Measurements from ENCODE around the gene RAB7A. TPM values are rescaled to one million over a fixed set of nuclear protein-coding genes. Genes with fewer than 3 reads are reported as not detected.
"Not testable (repeated sequence)": the region's sequence is repeated elsewhere in the genome, so short reads cannot be mapped to it uniquely, and the experiment has no call there.

RAB7A gene
- polyA plus RNA-seq, 3 donors = 192 to 261 (median 223) TPM

DNA sequence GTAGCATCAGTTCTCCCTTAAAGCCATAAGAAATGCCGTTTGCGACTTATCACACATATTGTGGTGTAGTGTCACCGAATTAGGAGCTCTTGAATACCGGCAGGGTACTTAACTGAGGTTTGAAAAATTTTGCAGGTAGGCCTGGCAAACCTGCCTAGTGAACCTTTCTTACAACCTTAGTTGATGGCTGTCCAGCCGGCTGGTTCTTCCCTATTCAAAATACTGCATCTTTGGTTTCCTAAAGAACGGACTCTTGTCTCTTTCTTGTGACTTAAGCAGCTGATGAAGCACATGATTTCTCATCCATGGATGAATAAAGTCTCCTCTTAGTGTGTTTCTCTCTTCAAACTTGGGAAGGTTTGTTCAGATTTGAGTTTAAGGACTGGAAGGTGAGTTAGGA, 1.5 kb downstream of the RAB7A start:
- Histone ChIP-seq H3K9me3 (replicated peaks in 1 of 2; ENCODE audit: control insufficient read depth in 1 of 2, insufficient read depth in 1 of 2, low read length in 2 of 2) (no peaks in the 10 kb centered on the region), H3K4me1 (ENCODE audit: control insufficient read depth in 1 of 2, insufficient read depth in 2 of 2, low read length in 2 of 2) (peaks cover 41 to 54% of the 10 kb centered on the region in 2 donors), H3K36me3 (replicated peaks in 1 of 2; ENCODE audit: control insufficient read depth in 1 of 2, insufficient read depth in 2 of 2, low read length in 2 of 2) (no peaks in the 10 kb centered on the region), H3K27me3 (ENCODE audit: control insufficient read depth in 2 of 2, insufficient read depth in 2 of 2, low read length in 2 of 2) (no peaks in the 10 kb centered on the region), H3K4me2 (replicated peaks; ENCODE audit: extremely low read depth, low read length, poor library complexity, severe bottlenecking) (peak overlapping the region; percentile 87), H3K79me2 (ENCODE audit: insufficient read depth, low read length) (peaks cover 69% of the 10 kb centered on the region), H3K27ac (ENCODE audit: low read depth in 1 of 2, low read length in 2 of 2) (peak overlapping the region in 1 of 2 donors; percentile 99), H2AFZ (ENCODE audit: insufficient read depth, low read depth, low read length, poor library complexity, severe bottlenecking) (no peak overlapping the region), H4K20me1 (ENCODE audit: insufficient read depth, low read length) (peaks cover 64% of the 10 kb centered on the region), H3K9ac (ENCODE audit: insufficient read depth, low read length, poor library complexity, severe bottlenecking) (peak overlapping the region; percentile 100), H3K4me3 (replicated peaks in 1 of 3; ENCODE audit: low read depth in 2 of 3, low read length in 3 of 3) (peak overlapping the region; percentile 79 to 95 (median 95))
- WGBS (ENCODE audit: insufficient coverage) = 100% methylated on average over 1 of the region's 6 CpGs
- Mint-ChIP-seq H3K27me3 (ENCODE audit: low read depth in 3 of 3) (peaks cover 0 to 6% (median 3%) of the 10 kb centered on the region in 3 donors), H3K4me1 (peaks cover 60% of the 10 kb centered on the region), H3K9me3 (peaks cover 0 to 2% (median 0%) of the 10 kb centered on the region in 7 donors), H3K27ac (peak overlapping the region; percentile 69 to 98 (median 96)), H3K4me3 (peak overlapping the region; percentile 89 to 98), H3K36me3 (peaks cover 5 to 19% of the 10 kb centered on the region in 2 donors)
- TF ChIP-seq CTCF (IDR thresholded peaks at IDR 0.05) = no peak
- intact Hi-C loops (cut with micrococcal nuclease) = loop anchor here in 1 of 2 donors (5.0 to 10.0 kb wide), 2 partner anchors 45 to 73 kb away; partner anchors contain the start of gene RPN1
- DNase-seq = no peak

DNA sequence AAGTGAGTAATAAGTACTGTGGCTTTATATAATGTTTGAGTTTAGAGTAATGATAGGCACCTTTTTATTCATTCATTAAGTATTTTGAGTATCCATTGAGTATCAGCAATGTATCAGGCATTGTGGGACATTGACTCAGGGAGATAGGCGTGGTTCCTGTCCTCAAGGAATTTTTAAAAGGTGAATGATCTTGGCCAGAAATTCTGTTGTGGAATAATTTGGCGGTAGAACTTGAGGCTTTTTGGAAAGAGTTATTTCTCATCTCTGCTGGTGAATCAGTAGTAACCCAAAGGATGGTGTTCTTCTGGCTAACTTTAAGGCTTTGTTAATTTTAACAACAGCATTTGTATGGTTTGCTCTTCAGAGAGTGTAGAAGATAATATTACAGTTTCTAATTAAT, 2.0 kb downstream of the RAB7A start:
- peak overlapping the region; percentile 89 to 98 for H3K4me3 Mint-ChIP-seq
- no peaks in the 10 kb centered on the region for H3K9me3 ChIP-seq (replicated peaks in 1 of 2; ENCODE audit: control insufficient read depth in 1 of 2, insufficient read depth in 1 of 2, low read length in 2 of 2)
- H3K36me3 ChIP-seq (replicated peaks in 1 of 2; ENCODE audit: control insufficient read depth in 1 of 2, insufficient read depth in 2 of 2, low read length in 2 of 2) = no peaks in the 10 kb centered on the region
- H3K9ac ChIP-seq (ENCODE audit: insufficient read depth, low read length, poor library complexity, severe bottlenecking) = no peak overlapping the region
- intact Hi-C loops (cut with micrococcal nuclease) = loop anchor here in 1 of 2 donors (5.0 to 10.0 kb wide), 2 partner anchors 46 to 73 kb away; partner anchors contain the start of gene RPN1
- peak overlapping the region; percentile 87 for H3K4me2 ChIP-seq (replicated peaks; ENCODE audit: extremely low read depth, low read length, poor library complexity, severe bottlenecking)
- peak overlapping the region in 2 of 3 experiments; percentile 95 for H3K4me3 ChIP-seq (replicated peaks in 1 of 3; ENCODE audit: low read depth in 2 of 3, low read length in 3 of 3)
- H2AFZ ChIP-seq (ENCODE audit: insufficient read depth, low read depth, low read length, poor library complexity, severe bottlenecking) = no peak overlapping the region
- H3K27ac ChIP-seq (ENCODE audit: low read depth in 1 of 2, low read length in 2 of 2) = peak overlapping the region in 1 of 2 donors; percentile 99
- DNase-seq = no peak
- H3K4me1 Mint-ChIP-seq = peaks cover 64% of the 10 kb centered on the region
- H3K27me3 Mint-ChIP-seq (ENCODE audit: low read depth in 3 of 3) = peaks cover 0 to 5% (median 3%) of the 10 kb centered on the region in 3 donors
- WGBS (ENCODE audit: insufficient coverage) = 90% methylated on average over 1 of the region's 2 CpGs
- H3K79me2 ChIP-seq (ENCODE audit: insufficient read depth, low read length) = peaks cover 74% of the 10 kb centered on the region
- H3K27ac Mint-ChIP-seq = peak overlapping the region in 6 of 7 donors; percentile 69 to 98 (median 96)
- TF ChIP-seq CTCF (IDR thresholded peaks at IDR 0.05) = no peak
- H3K9me3 Mint-ChIP-seq = peaks cover 0 to 2% (median 0%) of the 10 kb centered on the region in 7 donors
- peaks cover 69% of the 10 kb centered on the region for H4K20me1 ChIP-seq (ENCODE audit: insufficient read depth, low read length)
- peaks cover 5 to 23% of the 10 kb centered on the region in 2 donors for H3K36me3 Mint-ChIP-seq
- H3K4me1 ChIP-seq (ENCODE audit: control insufficient read depth in 1 of 2, insufficient read depth in 2 of 2, low read length in 2 of 2) = peaks cover 41 to 54% of the 10 kb centered on the region in 2 donors
- no peaks in the 10 kb centered on the region for H3K27me3 ChIP-seq (ENCODE audit: control insufficient read depth in 2 of 2, insufficient read depth in 2 of 2, low read length in 2 of 2)

DNA sequence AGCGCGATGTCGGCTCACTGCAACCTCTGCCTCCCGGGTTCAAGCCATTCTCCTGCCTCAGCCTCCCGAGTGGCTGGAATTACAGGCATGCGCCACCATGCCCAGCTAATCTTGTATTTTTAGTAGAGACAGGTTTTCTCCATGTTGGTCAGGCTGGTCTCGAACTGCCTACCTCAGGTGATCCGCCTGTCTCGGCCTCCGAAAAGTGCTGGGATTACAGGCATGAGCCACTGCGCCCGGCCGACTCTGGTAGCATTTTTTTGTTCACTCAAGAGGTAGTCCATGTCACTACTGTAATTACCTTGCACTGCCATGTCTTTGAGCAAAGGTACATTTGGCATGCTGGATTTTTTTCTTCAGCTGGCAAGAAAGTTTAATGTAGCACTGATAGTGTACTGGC, 2.5 kb downstream of the RAB7A start:
- not testable (repeated sequence) for H3K9me3 ChIP-seq (replicated peaks in 1 of 2; ENCODE audit: control insufficient read depth in 1 of 2, insufficient read depth in 1 of 2, low read length in 2 of 2)
- intact Hi-C loops (cut with micrococcal nuclease) = loop anchor here in 1 of 2 donors (5.0 to 10.0 kb wide), 2 partner anchors 46 to 74 kb away; partner anchors contain the start of gene RPN1
- peak overlapping the region in 1 of 3 experiments; percentile 95 for H3K4me3 ChIP-seq (replicated peaks in 1 of 3; ENCODE audit: low read depth in 2 of 3, low read length in 3 of 3)

More for the DNA sequence above, 2.5 kb downstream of the RAB7A start:
- peaks cover 80% of the 10 kb centered on the region for H3K79me2 ChIP-seq (ENCODE audit: insufficient read depth, low read length)
- peak overlapping the region in 2 of 7 donors; percentile 54 to 77 for H3K27ac Mint-ChIP-seq
- not testable (repeated sequence) for H3K9me3 Mint-ChIP-seq; DNase-seq; H3K36me3 ChIP-seq (replicated peaks in 1 of 2; ENCODE audit: control insufficient read depth in 1 of 2, insufficient read depth in 2 of 2, low read length in 2 of 2); H2AFZ ChIP-seq (ENCODE audit: insufficient read depth, low read depth, low read length, poor library complexity, severe bottlenecking); H3K9ac ChIP-seq (ENCODE audit: insufficient read depth, low read length, poor library complexity, severe bottlenecking); H3K27me3 Mint-ChIP-seq (ENCODE audit: low read depth in 3 of 3); H3K27me3 ChIP-seq (ENCODE audit: control insufficient read depth in 2 of 2, insufficient read depth in 2 of 2, low read length in 2 of 2)
- H3K4me1 ChIP-seq (ENCODE audit: control insufficient read depth in 1 of 2, insufficient read depth in 2 of 2, low read length in 2 of 2) = peaks cover 41 to 57% of the 10 kb centered on the region in 2 donors
- peaks cover 69% of the 10 kb centered on the region for H3K4me1 Mint-ChIP-seq
- 98% methylated on average over 10 of the region's 13 CpGs for WGBS (ENCODE audit: insufficient coverage)
- H3K36me3 Mint-ChIP-seq = peaks cover 5 to 23% of the 10 kb centered on the region in 2 donors
- peak overlapping the region; percentile 87 for H3K4me2 ChIP-seq (replicated peaks; ENCODE audit: extremely low read depth, low read length, poor library complexity, severe bottlenecking)
- H3K27ac ChIP-seq (ENCODE audit: low read depth in 1 of 2, low read length in 2 of 2) = peak overlapping the region in 1 of 2 donors; percentile 99
- H4K20me1 ChIP-seq (ENCODE audit: insufficient read depth, low read length) = peaks cover 75% of the 10 kb centered on the region
- H3K4me3 Mint-ChIP-seq = peak overlapping the region in 1 of 2 donors; percentile 50

All from CD14-positive monocyte (primary cell).